Natural killer cell (primary cell): ENCODE results near the gene CFAP157. TPM values are rescaled to one million over a fixed set of nuclear protein-coding genes. Genes with fewer than 3 reads are reported as not detected.

Experiments used
- ATAC-seq, 3 donors: fragments of 150-1000 bp in 2 of 3; fragments of 200-7000 bp in 1 of 3; cut with Tn5 transposase; 1 replicate in 1 of 3; 2 replicates in 2 of 3; pipeline ENCODE4 v1.10.0; 2021; ENCODE audit warnings: mild to moderate bottlenecking in 2 of 3, moderate library complexity in 2 of 3
- DNase-seq, 2 donors: peaks; one replicate each; pipeline versions ENCODE4 v3.0.0 to v3.0.0-alpha.2; 2013 to 2021; ENCODE audit warnings: mixed read lengths in 1 of 2
- H3K27ac ChIP-seq: one replicate; pipeline ENCODE4 v1.5.1; 2013; ENCODE audit warnings: mild to moderate bottlenecking, low read length
- H3K27me3 ChIP-seq: one replicate; pipeline ENCODE4 v1.6.1; 2013; ENCODE audit warnings: low read length; ENCODE audit not compliant: control insufficient read depth, insufficient read depth
- H3K36me3 ChIP-seq: one replicate; pipeline ENCODE4 v1.6.1; 2013; ENCODE audit warnings: low read length; ENCODE audit not compliant: control insufficient read depth, insufficient read depth
- H3K4me1 ChIP-seq: one replicate; pipeline ENCODE4 v1.6.1; 2013; ENCODE audit warnings: low read length; ENCODE audit not compliant: control insufficient read depth, insufficient read depth
- H3K4me3 ChIP-seq: one replicate; pipeline ENCODE4 v1.5.1; 2013; ENCODE audit warnings: low read length
- H3K9me3 ChIP-seq: one replicate; pipeline ENCODE4 v1.6.1; 2013; ENCODE audit warnings: low read length; ENCODE audit not compliant: control insufficient read depth, insufficient read depth
- H3K27ac Mint-ChIP-seq, 2 donors: one replicate each; pipeline ENCODE4 v1.8.0; 2022; ENCODE audit warnings: mild to moderate bottlenecking in 2 of 2, mixed read lengths in 2 of 2, moderate library complexity in 1 of 2
- H3K27me3 Mint-ChIP-seq, 2 donors: one replicate each; pipeline ENCODE4 v1.8.0; 2022; ENCODE audit warnings: low read depth in 2 of 2, mixed read lengths in 2 of 2
- H3K36me3 Mint-ChIP-seq: one replicate; pipeline ENCODE4 v1.8.0; 2022; ENCODE audit warnings: mixed read lengths
- H3K4me1 Mint-ChIP-seq, 2 donors: one replicate each; pipeline ENCODE4 v1.8.0; 2022; ENCODE audit warnings: mixed read lengths in 2 of 2
- H3K4me3 Mint-ChIP-seq: one replicate; pipeline ENCODE4 v1.8.0; 2022; ENCODE audit warnings: mild to moderate bottlenecking, moderate library complexity, mixed read lengths
- H3K9me3 Mint-ChIP-seq, 2 donors: one replicate each; pipeline ENCODE4 v1.8.0; 2022; ENCODE audit warnings: mixed read lengths in 2 of 2
- CTCF ChIP-seq: fragments of 200-600 bp; IDR thresholded peaks from one replicate; pipeline ENCODE4 v1.8.0; 2022; ENCODE audit warnings: antibody characterized with exemption
- WGBS: methylation state at CpG from one replicate; pipeline ENCODE4 v1.1.7; 2013; ENCODE audit warnings: missing lambda C conversion rate; ENCODE audit not compliant: insufficient coverage; 5-methylcytosine and 5-hydroxymethylcytosine counted together
- intact Hi-C: fragments of 100-400 bp; cut with micrococcal nuclease; formaldehyde crosslinking; loops from one replicate; pipeline ENCODE4 v1.14.2; 2022
- total RNA-seq, 4 donors: library from RNA; stranded (reverse); fragments of 120-200 nt in 1 of 4; gene quantifications; one replicate each; pipeline versions ENCODE4 v1.2.3 to v1.2.4, GENCODE V29; 2013 to 2022

The CFAP157 gene
- total RNA-seq, 3 donors from 2014 or later (not counting 1 experiment from before 2014, with no cell fraction given) = not detected

GRCh38 chr9:127711226-127711701 is 4.5 kb downstream of the CFAP157 start:
- ATAC-seq (no peak), DNase-seq (no peak)

GRCh38 chr9:127711831-127712274 is 5.1 kb downstream of the CFAP157 start:
- Histone ChIP-seq H3K4me1 (peaks cover 49% of the 10 kb centered on the region), H3K27me3 (no peaks in the 10 kb centered on the region), H3K27ac (no peak overlapping the region), H3K4me3 (no peak overlapping the region), H3K36me3 (no peaks in the 10 kb centered on the region), H3K9me3 (no peaks in the 10 kb centered on the region)
- intact Hi-C loops = no loop called here
- no peak for ATAC-seq
- peaks cover 31 to 44% of the 10 kb centered on the region in 2 donors for H3K4me1 Mint-ChIP-seq
- no peaks in the 10 kb centered on the region for H3K9me3 Mint-ChIP-seq
- no peaks in the 10 kb centered on the region for H3K36me3 Mint-ChIP-seq
- no peaks in the 10 kb centered on the region for H3K27me3 Mint-ChIP-seq
- WGBS = 92% methylated on average over 11 of the region's 11 CpGs
- DNase-seq = no peak
- H3K4me3 Mint-ChIP-seq = no peak overlapping the region
- TF ChIP-seq CTCF = no peak
- no peak overlapping the region for H3K27ac Mint-ChIP-seq

More at GRCh38 chr9:127711226-127711701, 4.5 kb downstream of the CFAP157 start:
- H3K4me1 Mint-ChIP-seq = peaks cover 31 to 44% of the 10 kb centered on the region in 2 donors
- Histone ChIP-seq H3K27ac (no peak overlapping the region), H3K4me3 (no peak overlapping the region), H3K27me3 (no peaks in the 10 kb centered on the region), H3K4me1 (peaks cover 44% of the 10 kb centered on the region), H3K36me3 (no peaks in the 10 kb centered on the region), H3K9me3 (no peaks in the 10 kb centered on the region)
- no peaks in the 10 kb centered on the region for H3K27me3 Mint-ChIP-seq
- TF ChIP-seq CTCF = no peak
- no peaks in the 10 kb centered on the region for H3K9me3 Mint-ChIP-seq
- no peaks in the 10 kb centered on the region for H3K36me3 Mint-ChIP-seq
- H3K4me3 Mint-ChIP-seq = peak overlapping the region; percentile 21
- peak overlapping the region in 1 of 2 donors; percentile 69 for H3K27ac Mint-ChIP-seq
- WGBS = 18% methylated on average over 9 of the region's 9 CpGs
- intact Hi-C loops = no loop called here

- no peak overlapping the region for H3K27ac Mint-ChIP-seq
These were observed 5.6 kb downstream of the CFAP157 start for GRCh38 chr9:127712371-127712770.

More at GRCh38 chr9:127712371-127712770, 5.6 kb downstream of the CFAP157 start:
- Mint-ChIP-seq H3K9me3 (no peaks in the 10 kb centered on the region), H3K27me3 (no peaks in the 10 kb centered on the region), H3K4me1 (peaks cover 30 to 43% of the 10 kb centered on the region in 2 donors), H3K4me3 (no peak overlapping the region), H3K36me3 (no peaks in the 10 kb centered on the region)
- WGBS = 92% methylated on average over 11 of the region's 11 CpGs
- ATAC-seq = no peak
- H3K4me3 ChIP-seq = no peak overlapping the region
- no peaks in the 10 kb centered on the region for H3K9me3 ChIP-seq
- no peak for DNase-seq
- no peaks in the 10 kb centered on the region for H3K27me3 ChIP-seq
- intact Hi-C loops = no loop called here
- H3K36me3 ChIP-seq = no peaks in the 10 kb centered on the region
- peaks cover 52% of the 10 kb centered on the region for H3K4me1 ChIP-seq
- H3K27ac ChIP-seq = no peak overlapping the region
- no peak for TF ChIP-seq CTCF
